Measurements from ENCODE around the gene RPLP2. TPM values are rescaled to one million over a fixed set of nuclear protein-coding genes. Genes with fewer than 3 reads are reported as not detected.
A peak's percentile ranks its signal among the peaks of the same experiment; 100 is the strongest.

Gene RPLP2
- total RNA-seq, 2 experiments from 2014 or later, result 2,941 to 2,963 TPM

DNA sequence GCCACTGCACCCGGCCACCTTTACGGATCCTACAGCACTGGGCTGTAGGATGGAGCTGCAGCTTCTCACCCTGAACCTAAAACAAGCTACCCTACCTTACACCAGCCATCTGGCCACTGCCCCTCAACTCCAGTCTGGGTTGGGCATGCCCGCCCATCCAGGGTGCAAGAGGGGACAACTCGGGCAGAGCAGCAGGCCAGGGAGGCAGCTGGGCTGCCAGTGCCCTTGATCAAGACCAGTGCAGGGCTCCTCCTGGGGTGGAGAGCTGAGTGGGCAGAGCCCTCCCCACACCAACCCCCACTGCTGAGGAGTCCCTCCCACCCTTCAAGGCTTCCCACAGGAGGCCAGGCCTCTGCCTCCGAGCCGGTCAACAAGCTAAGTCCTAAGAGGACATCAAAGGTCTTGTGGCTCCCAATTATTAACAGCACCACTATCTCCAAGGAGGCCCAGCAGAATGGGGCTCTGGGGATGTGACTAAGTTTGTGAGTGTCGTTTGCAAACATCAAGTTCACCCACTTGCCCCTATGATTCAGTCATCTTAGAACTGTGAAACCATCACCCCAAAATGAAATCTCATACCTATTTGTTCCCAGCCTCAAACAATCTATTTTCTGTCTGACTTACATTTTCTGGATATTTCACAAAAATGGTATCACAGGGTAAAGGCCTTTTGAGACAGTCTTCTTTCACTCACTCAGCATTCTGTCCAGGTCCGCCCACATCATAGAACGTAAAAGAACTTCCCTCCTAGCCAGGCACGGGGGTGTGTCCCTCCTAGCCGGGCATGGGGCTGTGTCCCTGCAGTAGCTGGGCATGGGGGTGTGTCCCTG, 43.4 kb upstream of the RPLP2 start:
- ChIA-PET CTCF (interaction anchor here (0.7 to 0.8 kb wide), 2 partner anchors 10 to 40 kb away, joined by 3 to 4 read pairs; no protein-coding TSS in a partner anchor), POLR2A (interaction anchor here (1.0 kb wide), 1 partner anchor 43 kb away, joined by 3 read pairs; no protein-coding TSS in a partner anchor)
- H3K4me3 Mint-ChIP-seq, result no peak overlapping the region
- H3K9me3 Mint-ChIP-seq, result no peaks in the 10 kb centered on the region
- intact Hi-C loops (cut with micrococcal nuclease), result no loop called here
- peak; percentile 27 for DNase-seq
- peak overlapping the region; percentile 56 for H3K27ac Mint-ChIP-seq
- H3K27me3 Mint-ChIP-seq, result no peaks in the 10 kb centered on the region
- H3K36me3 Mint-ChIP-seq, result peaks cover 26% of the 10 kb centered on the region
- peaks cover 14% of the 10 kb centered on the region for H3K4me1 Mint-ChIP-seq (ENCODE audit: low read depth)

DNA sequence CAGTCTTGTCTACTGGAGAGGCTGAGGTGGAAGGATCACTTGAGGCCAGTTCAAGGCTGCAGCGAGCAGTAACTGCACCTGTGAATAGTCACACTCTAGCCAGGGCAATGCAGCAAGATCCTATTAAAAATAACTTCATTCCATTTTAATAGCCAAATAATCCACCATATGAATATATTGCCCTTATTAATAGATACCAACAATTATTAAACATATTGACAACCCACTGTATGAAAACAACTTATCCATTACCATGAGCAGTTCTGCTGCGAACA, 42.9 kb upstream of the RPLP2 start:
- DNase-seq, result no peak
- peaks cover 21% of the 10 kb centered on the region for H3K36me3 Mint-ChIP-seq
- ChIA-PET CTCF (no interaction called here), POLR2A (interaction anchor here (1.0 kb wide), 1 partner anchor 43 kb away, joined by 3 read pairs; no protein-coding TSS in a partner anchor)
- intact Hi-C loops (cut with micrococcal nuclease), result no loop called here
- no peaks in the 10 kb centered on the region for H3K27me3 Mint-ChIP-seq
- H3K9me3 Mint-ChIP-seq, result no peaks in the 10 kb centered on the region
- no peak overlapping the region for H3K4me3 Mint-ChIP-seq
- H3K4me1 Mint-ChIP-seq (ENCODE audit: low read depth), result peaks cover 14% of the 10 kb centered on the region
- H3K27ac Mint-ChIP-seq, result peak overlapping the region; percentile 56

DNA sequence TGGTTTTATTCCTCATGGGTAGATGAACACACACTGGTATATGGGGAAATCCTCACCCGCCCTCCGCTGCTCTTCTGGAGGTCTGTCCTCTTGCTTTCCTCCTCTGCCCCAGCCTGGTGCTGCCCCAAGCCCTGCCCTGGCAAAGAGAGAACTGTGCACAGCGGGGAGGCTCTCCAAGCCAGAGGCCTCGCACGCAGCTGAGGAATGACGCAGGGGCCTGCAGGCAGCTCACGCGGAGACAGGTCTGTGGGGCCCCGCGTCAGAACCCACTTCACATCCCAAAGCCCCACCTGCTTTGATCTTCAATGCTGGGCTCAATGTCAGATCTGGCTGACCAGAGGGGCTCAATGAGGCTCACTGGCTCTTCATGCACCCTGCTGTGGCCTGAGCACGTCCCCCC, 42.5 kb upstream of the RPLP2 start:
- Mint-ChIP-seq H3K27ac (peak overlapping the region; percentile 8), H3K4me1 (ENCODE audit: low read depth) (peaks cover 14% of the 10 kb centered on the region), H3K4me3 (no peak overlapping the region), H3K27me3 (no peaks in the 10 kb centered on the region), H3K9me3 (no peaks in the 10 kb centered on the region), H3K36me3 (peaks cover 20% of the 10 kb centered on the region)
- ChIA-PET CTCF (no interaction called here), POLR2A (no interaction called here)
- intact Hi-C loops (cut with micrococcal nuclease), result no loop called here
- no peak for DNase-seq

DNA sequence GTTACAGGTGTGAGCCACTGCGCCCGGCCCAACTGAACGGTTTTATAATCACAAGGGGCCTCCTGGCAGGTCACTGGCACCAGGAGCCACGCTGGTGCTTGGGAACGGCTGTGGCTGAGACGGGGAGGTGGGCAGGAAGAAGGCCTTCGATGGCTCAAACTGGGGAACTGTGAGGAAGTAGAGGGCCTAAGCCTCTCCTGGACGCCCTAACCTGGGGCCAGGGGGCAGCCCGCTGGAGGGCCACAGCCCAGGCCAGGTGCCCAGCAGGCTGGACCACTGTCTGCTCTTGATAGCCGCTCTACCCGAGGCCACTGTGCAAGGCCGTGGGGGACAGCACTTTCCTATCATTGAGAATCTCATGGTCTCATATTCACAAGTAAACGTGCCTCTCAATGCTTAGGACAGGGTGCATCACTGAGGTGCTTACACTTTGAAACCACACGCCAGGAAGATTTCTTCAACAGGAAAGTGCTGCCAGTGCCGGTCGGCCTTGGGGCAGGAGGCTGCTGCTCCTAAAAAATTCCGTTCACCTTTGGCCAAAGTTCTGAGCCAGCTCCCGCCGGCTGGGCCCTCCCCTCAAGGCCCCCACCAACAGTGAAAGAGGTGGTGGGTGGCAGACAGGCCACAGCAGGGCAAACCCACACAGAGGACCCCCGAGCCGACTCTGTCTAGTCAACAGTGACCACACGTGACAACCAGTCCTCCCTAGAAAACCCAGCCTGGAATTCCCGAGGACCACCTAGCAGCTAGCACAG, 39.7 kb upstream of the RPLP2 start:
- no peaks in the 10 kb centered on the region for H3K27me3 Mint-ChIP-seq
- DNase-seq, result no peak
- POLR2A ChIA-PET, result no interaction called here
- H3K27ac Mint-ChIP-seq, result no peak overlapping the region
- CTCF ChIA-PET, result no interaction called here
- no peaks in the 10 kb centered on the region for H3K9me3 Mint-ChIP-seq
- no peak overlapping the region for H3K4me3 Mint-ChIP-seq
- H3K36me3 Mint-ChIP-seq, result peaks cover 17% of the 10 kb centered on the region
- peaks cover 16% of the 10 kb centered on the region for H3K4me1 Mint-ChIP-seq (ENCODE audit: low read depth)
- intact Hi-C loops (cut with micrococcal nuclease), result no loop called here

DNA sequence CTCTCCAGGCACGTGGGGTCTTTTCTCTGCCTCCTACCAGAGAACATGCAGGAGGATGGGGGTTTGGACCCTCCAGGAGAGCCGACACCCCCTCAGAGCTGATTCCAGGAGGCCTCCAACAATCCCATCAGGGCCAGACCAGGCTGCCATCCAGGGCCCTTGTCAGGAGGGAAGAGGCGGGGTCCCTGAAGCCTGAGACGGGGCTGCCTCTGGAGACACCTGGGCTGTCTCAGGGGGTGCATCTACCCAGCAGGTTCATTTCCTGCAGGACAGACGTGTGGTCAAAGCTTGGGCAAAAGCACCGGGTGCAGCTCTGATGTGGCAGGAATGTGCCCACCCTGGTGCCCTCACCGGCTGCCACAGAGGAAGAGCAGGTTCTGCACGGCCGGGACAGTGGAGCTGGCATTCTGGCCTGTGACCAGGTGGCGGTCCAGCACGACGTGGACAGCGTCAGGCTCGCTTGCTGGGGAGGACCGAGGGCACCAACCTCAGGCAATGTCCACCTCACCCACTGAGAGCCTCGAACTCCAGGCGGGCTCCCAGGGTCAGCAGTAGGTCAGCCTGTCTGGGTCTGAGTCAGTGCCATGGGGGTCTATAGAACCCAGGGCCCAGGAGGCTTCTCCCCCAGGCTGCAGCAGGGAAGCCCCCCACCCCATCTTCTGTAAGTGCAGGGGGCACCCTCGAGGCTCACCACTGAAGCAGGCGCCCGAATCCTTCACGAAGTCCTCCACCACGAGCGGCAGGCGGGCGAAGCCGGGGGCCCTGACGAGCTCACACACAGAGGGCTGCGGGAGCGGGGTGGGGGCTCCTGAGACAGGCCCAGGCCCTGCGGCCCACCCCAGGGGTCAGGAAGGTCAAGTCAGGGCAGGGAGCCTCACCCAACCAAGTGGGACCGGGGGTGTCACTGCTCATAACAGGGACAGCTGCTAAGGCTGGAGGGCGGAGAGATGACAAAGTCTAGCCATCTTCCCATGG, 38.8 kb upstream of the RPLP2 start:
- no peak overlapping the region for H3K4me3 Mint-ChIP-seq
- POLR2A ChIA-PET, result no interaction called here
- no peaks in the 10 kb centered on the region for H3K27me3 Mint-ChIP-seq
- H3K4me1 Mint-ChIP-seq (ENCODE audit: low read depth), result peaks cover 20% of the 10 kb centered on the region
- CTCF ChIA-PET, result no interaction called here
- H3K9me3 Mint-ChIP-seq, result no peaks in the 10 kb centered on the region
- no peak for DNase-seq
- peaks cover 13% of the 10 kb centered on the region for H3K36me3 Mint-ChIP-seq
- intact Hi-C loops (cut with micrococcal nuclease), result no loop called here
- H3K27ac Mint-ChIP-seq, result no peak overlapping the region

DNA sequence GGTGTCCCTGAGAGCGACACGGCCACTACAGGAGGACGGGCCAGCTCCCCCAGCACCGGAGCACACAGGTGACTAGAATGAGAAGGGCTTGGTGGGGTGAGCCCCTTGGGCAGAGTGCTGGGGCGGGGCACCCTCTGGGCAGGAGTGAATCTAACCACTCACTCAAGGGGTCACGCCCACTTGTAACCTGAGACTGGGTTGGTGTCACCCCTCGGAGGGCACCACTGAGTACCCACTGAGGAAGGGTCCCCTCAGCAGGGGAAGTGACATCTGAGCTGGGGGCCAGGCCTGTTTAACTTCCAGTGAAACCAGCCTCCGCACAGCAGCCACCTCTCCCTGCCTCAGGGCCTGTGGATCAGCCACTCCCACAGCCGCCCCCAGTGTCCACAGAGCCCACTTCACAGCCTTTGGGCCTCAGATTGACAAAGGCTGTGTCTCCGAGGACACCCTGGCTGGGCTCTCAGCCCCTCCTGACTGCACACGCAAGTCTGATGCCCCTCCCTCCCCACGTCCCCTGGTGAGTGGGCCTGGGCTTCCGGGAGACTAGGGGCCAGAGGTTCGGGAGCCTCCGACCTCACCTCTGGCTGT, 38.1 kb upstream of the RPLP2 start:
- Mint-ChIP-seq H3K4me3 (no peak overlapping the region), H3K36me3 (peaks cover 13% of the 10 kb centered on the region), H3K9me3 (no peaks in the 10 kb centered on the region), H3K27ac (no peak overlapping the region), H3K27me3 (no peaks in the 10 kb centered on the region), H3K4me1 (ENCODE audit: low read depth) (peaks cover 16% of the 10 kb centered on the region)
- no peak for DNase-seq
- CTCF ChIA-PET, result no interaction called here
- POLR2A ChIA-PET, result no interaction called here
- intact Hi-C loops (cut with micrococcal nuclease), result no loop called here

DNA sequence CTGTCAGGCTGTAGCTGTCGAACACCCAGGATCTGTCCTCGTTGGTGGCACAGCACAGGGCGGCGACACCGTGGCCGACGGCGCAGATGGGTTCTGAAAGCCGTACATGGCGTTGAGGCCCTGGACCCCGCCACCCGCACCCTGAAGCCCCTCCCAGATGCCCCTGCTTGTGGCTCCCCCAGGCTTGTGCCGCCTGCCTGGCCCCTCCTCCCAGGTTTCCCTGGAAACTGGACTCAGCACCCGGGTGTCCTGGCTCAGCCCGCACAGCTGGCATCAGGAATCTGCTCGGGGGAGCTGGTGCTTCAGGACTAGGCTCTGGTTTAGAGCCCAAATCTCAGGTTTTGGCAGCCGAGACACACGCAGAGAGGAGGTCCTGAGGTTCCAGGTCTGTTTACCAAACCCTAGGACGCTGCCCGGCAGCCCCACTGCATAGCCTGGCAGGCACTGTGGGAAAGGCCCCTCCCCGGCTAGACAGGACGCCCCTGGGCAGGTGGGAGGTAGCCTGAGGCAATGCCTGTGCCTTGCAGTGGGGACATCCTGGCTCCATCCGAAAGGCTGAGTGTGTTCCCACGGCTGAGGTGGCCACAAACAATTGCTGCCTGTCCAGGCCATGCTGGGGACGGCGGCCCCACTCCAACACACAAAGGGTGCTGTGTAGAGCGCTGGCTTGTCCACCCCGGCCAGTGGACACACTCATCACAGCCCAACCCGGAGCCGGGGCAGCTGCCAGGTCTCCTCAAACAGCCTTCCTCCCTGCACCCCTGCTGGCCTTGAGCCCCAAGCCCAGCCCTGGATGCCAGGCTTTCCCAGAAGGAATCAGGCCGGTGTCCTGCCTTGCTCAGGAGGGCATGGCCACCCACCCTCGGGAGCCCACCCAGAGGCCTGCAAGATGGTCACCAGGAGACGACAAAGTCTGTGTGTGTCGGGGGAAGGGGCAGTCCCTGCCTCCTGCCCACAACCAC, 37.1 kb upstream of the RPLP2 start:
- Mint-ChIP-seq H3K4me1 (ENCODE audit: low read depth) (peaks cover 11% of the 10 kb centered on the region), H3K36me3 (peaks cover 10% of the 10 kb centered on the region), H3K4me3 (no peak overlapping the region), H3K27me3 (no peaks in the 10 kb centered on the region), H3K9me3 (no peaks in the 10 kb centered on the region), H3K27ac (no peak overlapping the region)
- CTCF ChIA-PET, result interaction anchor here (0.6 kb wide), 1 partner anchor 14 kb away, joined by 3 read pairs; no protein-coding TSS in a partner anchor
- intact Hi-C loops (cut with micrococcal nuclease), result no loop called here
- POLR2A ChIA-PET, result no interaction called here
- DNase-seq, result no peak

DNA sequence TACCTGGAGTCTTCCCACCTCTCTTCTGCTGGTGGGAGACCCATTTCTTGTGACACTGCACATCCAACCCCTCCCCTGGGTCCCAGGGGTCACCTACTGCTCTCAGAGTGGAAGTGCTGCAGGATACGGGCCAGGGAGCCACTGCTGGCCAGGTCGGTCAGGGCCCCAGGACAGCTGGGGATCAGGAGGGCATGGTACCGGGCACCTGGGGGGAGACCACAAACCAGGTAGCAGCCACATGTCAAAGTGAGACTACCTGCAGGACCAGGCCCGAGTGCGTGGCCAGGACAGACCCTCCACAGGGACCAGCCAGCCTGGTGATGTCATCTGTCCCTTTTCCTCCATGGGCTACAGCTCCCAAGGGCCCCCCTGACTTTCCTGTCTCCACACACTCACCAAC, 36.3 kb upstream of the RPLP2 start:
- Mint-ChIP-seq H3K4me3 (no peak overlapping the region), H3K36me3 (peaks cover 10% of the 10 kb centered on the region), H3K27ac (no peak overlapping the region), H3K27me3 (no peaks in the 10 kb centered on the region), H3K4me1 (ENCODE audit: low read depth) (peaks cover 11% of the 10 kb centered on the region), H3K9me3 (no peaks in the 10 kb centered on the region)
- DNase-seq, result no peak
- ChIA-PET CTCF (no interaction called here), POLR2A (no interaction called here)
- intact Hi-C loops (cut with micrococcal nuclease), result no loop called here

DNA sequence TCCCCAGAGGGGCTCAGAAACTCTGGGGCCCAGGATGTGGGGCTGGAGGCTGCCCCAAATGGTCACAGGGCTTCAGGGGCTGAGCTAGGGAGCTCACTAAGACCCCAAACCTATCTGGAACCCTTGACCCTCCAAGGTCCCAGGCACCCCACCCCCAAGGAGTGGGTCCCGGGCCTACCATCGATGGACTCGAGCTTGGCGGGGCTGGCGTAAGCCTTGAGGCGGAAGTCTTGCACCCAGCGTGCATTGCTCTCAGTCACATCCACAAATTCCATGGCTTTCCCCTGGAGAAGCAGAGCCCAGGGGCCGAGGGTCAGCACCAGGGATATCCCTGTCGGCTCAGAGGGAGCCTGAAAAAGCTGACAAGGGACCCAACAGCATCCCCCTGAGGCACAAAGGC, 35.9 kb upstream of the RPLP2 start:
- POLR2A ChIA-PET, result no interaction called here
- CTCF ChIA-PET, result no interaction called here
- Mint-ChIP-seq H3K27me3 (no peaks in the 10 kb centered on the region), H3K9me3 (no peaks in the 10 kb centered on the region), H3K4me3 (no peak overlapping the region), H3K27ac (no peak overlapping the region), H3K36me3 (peaks cover 10% of the 10 kb centered on the region), H3K4me1 (ENCODE audit: low read depth) (peaks cover 12% of the 10 kb centered on the region)
- intact Hi-C loops (cut with micrococcal nuclease), result no loop called here
- no peak for DNase-seq

DNA sequence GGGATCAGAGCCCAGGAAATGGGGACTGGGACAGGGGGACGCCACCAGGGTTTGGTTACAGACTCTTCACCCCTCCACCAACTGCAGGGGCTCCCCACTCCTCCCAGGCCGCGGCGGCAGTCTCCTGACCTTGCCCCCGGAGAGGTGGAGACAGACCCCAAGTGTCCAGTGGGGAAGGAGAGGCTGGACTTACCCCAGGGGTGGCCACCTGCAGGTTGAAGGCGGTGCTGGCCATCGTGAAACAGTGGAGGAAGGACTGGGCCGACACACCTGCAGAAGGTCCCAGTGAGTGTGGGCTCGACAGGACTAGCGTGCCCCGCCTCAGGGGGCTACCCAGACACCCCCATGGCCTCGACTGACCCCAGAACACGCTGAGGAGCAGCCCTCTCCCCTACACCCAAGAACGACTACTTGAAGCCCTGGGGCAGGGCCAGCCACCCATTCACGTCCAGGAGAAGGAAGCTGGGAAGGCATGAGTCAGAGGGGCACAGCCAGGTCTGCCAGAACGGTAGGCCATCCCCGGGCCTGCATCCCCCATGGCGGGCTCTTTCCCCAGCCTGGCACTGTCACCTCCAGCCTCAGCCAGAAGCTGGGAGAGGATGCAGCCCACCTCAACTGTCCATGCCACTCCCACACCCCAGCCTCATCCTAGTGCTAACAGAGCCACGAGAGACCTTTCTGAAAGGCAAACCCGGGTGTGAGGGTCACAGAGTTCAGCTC, 34.7 kb upstream of the RPLP2 start:
- peaks cover 19% of the 10 kb centered on the region for H3K4me1 Mint-ChIP-seq (ENCODE audit: low read depth)
- H3K36me3 Mint-ChIP-seq, result peaks cover 10% of the 10 kb centered on the region

More for the DNA sequence above, 34.7 kb upstream of the RPLP2 start:
- Mint-ChIP-seq H3K27me3 (no peaks in the 10 kb centered on the region), H3K4me3 (peak overlapping the region; percentile 62), H3K9me3 (no peaks in the 10 kb centered on the region), H3K27ac (no peak overlapping the region)
- DNase-seq, result no peak
- intact Hi-C loops (cut with micrococcal nuclease), result no loop called here
- ChIA-PET CTCF (interaction anchor here (1.1 kb wide), 1 partner anchor 52 kb away, joined by 3 read pairs; no protein-coding TSS in a partner anchor), POLR2A (interaction anchor here (0.6 to 2.1 kb wide), 4 partner anchors 11 to 36 kb away, joined by 3 to 9 read pairs (median 4); no protein-coding TSS in a partner anchor)

Data from activated CD4-positive, alpha-beta memory T cell treated with anti-CD3 and anti-CD28 coated beads for 36 hours (primary cell).